Keratinocyte (primary cell): Measurements from ENCODE around the gene TMEFF2. TPM values are rescaled to one million over a fixed set of nuclear protein-coding genes. Genes with fewer than 3 reads are reported as not detected.

Source experiments
- DNase-seq: peaks from one replicate; pipeline ENCODE4 v3.0.0-alpha.2; 2011; ENCODE audit warnings: low read depth, missing footprints, low spot score
- FAIRE-seq: peaks from 2 replicates; lab custom pipeline; 2011; peaks lifted over from hg19 to GRCh38; lab: Jason Lieb, UNC
- H2AFZ ChIP-seq: 2 replicates; pipeline ENCODE4 v1.6.0; 2012; ENCODE audit warnings: low read length, control low read depth, inconsistent platforms; ENCODE audit not compliant: control insufficient read depth
- H3K27ac ChIP-seq: 2 replicates; pipeline ENCODE4 v1.5.1; 2011; ENCODE audit warnings: low read length; ENCODE audit not compliant: control insufficient read depth, insufficient read depth
- H3K27me3 ChIP-seq: 3 replicates; pipeline ENCODE4 v1.6.0; 2011; ENCODE audit warnings: low read length; ENCODE audit not compliant: control insufficient read depth, insufficient read depth; ENCODE audit errors: extremely low read depth
- H3K36me3 ChIP-seq, 2 experiments: 2 replicates in 1 of 2; 3 replicates in 1 of 2; pipeline ENCODE4 v1.5.1; 2011; ENCODE audit warnings: low read length in 2 of 2, mild to moderate bottlenecking in 1 of 2; ENCODE audit not compliant: control insufficient read depth in 2 of 2, insufficient read depth in 2 of 2; ENCODE audit errors: extremely low read depth in 1 of 2
- H3K4me1 ChIP-seq: 3 replicates; pipeline ENCODE4 v1.5.1; 2011; ENCODE audit warnings: low read length; ENCODE audit not compliant: control insufficient read depth, insufficient read depth; ENCODE audit errors: extremely low read depth
- H3K4me2 ChIP-seq: 3 replicates; pipeline ENCODE4 v1.6.0; 2011; ENCODE audit warnings: low read depth, low read length; ENCODE audit not compliant: control insufficient read depth, insufficient read depth; ENCODE audit errors: extremely low read depth
- H3K4me3 ChIP-seq, 3 experiments: fragments of 200-600 bp in 1 of 3; sonication (generic) in 1 of 3; 2 replicates in 2 of 3; 3 replicates in 1 of 3; pipeline ENCODE4 v1.5.1; 2011 to 2016; ENCODE audit warnings: low read length in 3 of 3, mild to moderate bottlenecking in 3 of 3, control low read depth in 2 of 3, inconsistent platforms in 1 of 3, low read depth in 1 of 3, mixed read lengths in 1 of 3, mixed run types in 1 of 3, moderate library complexity in 1 of 3; ENCODE audit not compliant: control insufficient read depth in 2 of 3, insufficient read depth in 2 of 3; ENCODE audit errors: extremely low read depth in 1 of 3
- H3K79me2 ChIP-seq: 2 replicates; pipeline ENCODE4 v1.6.0; 2012; ENCODE audit warnings: low read length; ENCODE audit not compliant: control insufficient read depth, insufficient read depth
- H3K9ac ChIP-seq: 3 replicates; pipeline ENCODE4 v1.6.0; 2011; ENCODE audit warnings: low read length; ENCODE audit not compliant: control insufficient read depth, insufficient read depth; ENCODE audit errors: extremely low read depth
- H3K9me1 ChIP-seq: 3 replicates; pipeline ENCODE4 v1.6.0; 2011; ENCODE audit warnings: low read length; ENCODE audit not compliant: control insufficient read depth, insufficient read depth; ENCODE audit errors: extremely low read depth
- H3K9me3 ChIP-seq: 2 replicates; pipeline ENCODE4 v1.5.1; 2012; ENCODE audit warnings: low read depth, low read length; ENCODE audit not compliant: control insufficient read depth
- H4K20me1 ChIP-seq: 3 replicates; pipeline ENCODE4 v1.6.0; 2011; ENCODE audit warnings: low read length; ENCODE audit not compliant: control insufficient read depth, insufficient read depth; ENCODE audit errors: extremely low read depth
- EZH2 ChIP-seq: IDR thresholded peaks from one replicate; pipeline ENCODE4 v1.6.1; 2012; ENCODE audit warnings: inconsistent platforms, mild to moderate bottlenecking, low read length, moderate library complexity
- dilution Hi-C: fragments of 300-500 bp; cut with MboI; formaldehyde crosslinking; loops from one replicate; pipeline ENCODE4 v1.7.0; 2020; ENCODE audit warnings: low sequenced_read_pairs; ENCODE audit not compliant: extremely low pct_ligation_motif_present
- polyA plus RNA-seq, 5 experiments: library from polyadenylated mRNA; depleted of rRNA in 3 of 5; stranded (reverse) in 3 of 5; stranded (forward) in 1 of 5; unstranded in 1 of 5; fragments of >200 nt; gene quantifications; 1 replicate in 1 of 5; 2 replicates in 3 of 5; 3 replicates in 1 of 5; pipeline versions ENCODE4 v1.2.1 to v1.2.3, GENCODE V29; 2011 to 2012; ENCODE audit warnings: missing spikeins in 2 of 5, low read depth in 1 of 5, low replicate concordance in 1 of 5
- TF ChIP-seq, protein P1 (sequence below), 3 experiments: IDR thresholded peaks in 1 of 3; conservative IDR thresholded peaks in 1 of 3; optimal IDR thresholded peaks in 1 of 3; 2 replicates in 2 of 3; 3 replicates in 1 of 3; pipeline versions ENCODE3 to v1.5.1; 2011; ENCODE audit warnings: low read length in 3 of 3, mild to moderate bottlenecking in 3 of 3, moderate library complexity in 2 of 3, control low read depth in 1 of 3, inconsistent platforms in 1 of 3; ENCODE audit not compliant: insufficient read depth in 2 of 3; ENCODE audit errors: extremely low read depth in 1 of 3

The TMEFF2 gene
- polyA plus RNA-seq, 1 donor (not counting 4 experiments of a cell fraction or from before 2014, with no cell fraction given) = not detected

DNA sequence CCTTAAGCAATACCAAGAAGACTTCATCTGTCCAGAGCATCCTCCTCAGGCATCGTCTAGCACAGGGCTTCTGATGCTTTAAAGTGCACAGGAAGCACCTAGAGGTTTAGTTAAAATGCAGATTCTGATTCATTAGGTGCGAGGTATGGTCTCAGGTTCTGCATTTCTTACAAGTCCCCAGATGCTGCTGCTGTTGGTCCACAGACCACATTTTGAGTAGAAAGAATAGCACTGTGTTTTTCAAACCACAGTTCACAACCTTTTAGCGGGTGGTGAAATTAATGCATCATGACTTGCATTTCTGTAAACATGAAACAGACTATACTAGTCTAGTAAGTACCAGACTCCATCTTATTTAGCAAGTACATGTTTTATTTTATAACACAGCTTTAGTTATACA lies 134.6 kb downstream of the TMEFF2 start:
- no peaks in the 10 kb centered on the region for H3K36me3 ChIP-seq
- H2AFZ ChIP-seq = no peak overlapping the region
- H3K9me1 ChIP-seq = no peaks in the 10 kb centered on the region
- H3K27me3 ChIP-seq = no peaks in the 10 kb centered on the region
- dilution Hi-C loops = no loop called here
- H3K9ac ChIP-seq = no peak overlapping the region
- no peaks in the 10 kb centered on the region for H3K79me2 ChIP-seq
- no peak overlapping the region for H3K4me3 ChIP-seq
- TF ChIP-seq, protein P1, sequence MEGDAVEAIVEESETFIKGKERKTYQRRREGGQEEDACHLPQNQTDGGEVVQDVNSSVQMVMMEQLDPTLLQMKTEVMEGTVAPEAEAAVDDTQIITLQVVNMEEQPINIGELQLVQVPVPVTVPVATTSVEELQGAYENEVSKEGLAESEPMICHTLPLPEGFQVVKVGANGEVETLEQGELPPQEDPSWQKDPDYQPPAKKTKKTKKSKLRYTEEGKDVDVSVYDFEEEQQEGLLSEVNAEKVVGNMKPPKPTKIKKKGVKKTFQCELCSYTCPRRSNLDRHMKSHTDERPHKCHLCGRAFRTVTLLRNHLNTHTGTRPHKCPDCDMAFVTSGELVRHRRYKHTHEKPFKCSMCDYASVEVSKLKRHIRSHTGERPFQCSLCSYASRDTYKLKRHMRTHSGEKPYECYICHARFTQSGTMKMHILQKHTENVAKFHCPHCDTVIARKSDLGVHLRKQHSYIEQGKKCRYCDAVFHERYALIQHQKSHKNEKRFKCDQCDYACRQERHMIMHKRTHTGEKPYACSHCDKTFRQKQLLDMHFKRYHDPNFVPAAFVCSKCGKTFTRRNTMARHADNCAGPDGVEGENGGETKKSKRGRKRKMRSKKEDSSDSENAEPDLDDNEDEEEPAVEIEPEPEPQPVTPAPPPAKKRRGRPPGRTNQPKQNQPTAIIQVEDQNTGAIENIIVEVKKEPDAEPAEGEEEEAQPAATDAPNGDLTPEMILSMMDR (optimal IDR thresholded peaks at IDR 0.05 in 1 of 3, IDR thresholded peaks at IDR 0.05 in 1 of 3, conservative IDR thresholded peaks at IDR 0.05 in 1 of 3; ENCODE audit: extremely low read depth in 1 of 3, insufficient read depth in 2 of 3, low read length in 3 of 3) = no peak
- no peak for TF ChIP-seq EZH2
- H3K27ac ChIP-seq = no peak overlapping the region
- no peaks in the 10 kb centered on the region for H4K20me1 ChIP-seq
- DNase-seq = no peak
- no peak for FAIRE-seq
- no peak overlapping the region for H3K4me2 ChIP-seq
- no peaks in the 10 kb centered on the region for H3K9me3 ChIP-seq
- no peaks in the 10 kb centered on the region for H3K4me1 ChIP-seq

DNA sequence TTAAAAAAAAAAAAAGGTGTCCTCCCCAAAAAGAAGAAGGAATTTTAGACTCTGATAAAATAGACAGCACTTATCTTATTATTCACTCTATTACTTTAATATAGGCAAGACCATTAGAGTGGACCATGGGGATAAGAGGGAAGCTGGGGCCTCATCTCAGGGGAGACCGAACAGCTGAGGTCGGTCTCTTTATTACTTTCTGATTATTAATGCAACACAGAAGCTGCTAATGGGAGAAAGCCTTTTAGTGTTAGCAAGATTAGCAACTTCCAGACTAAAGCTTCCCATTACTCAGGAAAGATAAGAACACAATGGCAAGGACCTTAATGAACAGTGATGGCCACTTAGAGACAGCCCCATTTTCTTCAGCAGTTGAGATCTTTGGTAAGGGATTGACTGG lies 135.5 kb downstream of the TMEFF2 start:
- H3K27me3 ChIP-seq = no peaks in the 10 kb centered on the region
- TF ChIP-seq EZH2 = no peak
- TF ChIP-seq, protein P1 (optimal IDR thresholded peaks at IDR 0.05 in 1 of 3, IDR thresholded peaks at IDR 0.05 in 1 of 3, conservative IDR thresholded peaks at IDR 0.05 in 1 of 3; ENCODE audit: extremely low read depth in 1 of 3, insufficient read depth in 2 of 3, low read length in 3 of 3) = no peak
- no peaks in the 10 kb centered on the region for H3K79me2 ChIP-seq
- H3K4me1 ChIP-seq = no peaks in the 10 kb centered on the region
- dilution Hi-C loops = no loop called here
- FAIRE-seq = no peak
- DNase-seq = no peak
- H3K9me3 ChIP-seq = no peaks in the 10 kb centered on the region
- H3K9ac ChIP-seq = no peak overlapping the region
- H3K9me1 ChIP-seq = no peaks in the 10 kb centered on the region
- H4K20me1 ChIP-seq = no peaks in the 10 kb centered on the region
- no peak overlapping the region for H2AFZ ChIP-seq
- no peak overlapping the region for H3K4me3 ChIP-seq
- H3K27ac ChIP-seq = no peak overlapping the region
- no peak overlapping the region for H3K4me2 ChIP-seq
- H3K36me3 ChIP-seq = no peaks in the 10 kb centered on the region
